ENCODE results near the gene PLCB3.

GRCh38 chr11:64295760-64296159 lies 44.4 kb downstream of the PLCB3 start:
- TF ChIP-seq ZBTB49 (CRISPR knock-in tag; IDR thresholded peaks at IDR 0.05; ENCODE audit: borderline replicate concordance) (no peak), ZNF737 (CRISPR knock-in tag; IDR thresholded peaks at IDR 0.05; ENCODE audit: borderline replicate concordance) (no peak), TCF7 (IDR thresholded peaks at IDR 0.05; ENCODE audit: low read depth) (no peak), PCBP2 (optimal IDR thresholded peaks at IDR 0.05; ENCODE audit: low read depth, low read length, poor library complexity, severe bottlenecking) (no peak)
- TF ChIP-seq, protein P1, sequence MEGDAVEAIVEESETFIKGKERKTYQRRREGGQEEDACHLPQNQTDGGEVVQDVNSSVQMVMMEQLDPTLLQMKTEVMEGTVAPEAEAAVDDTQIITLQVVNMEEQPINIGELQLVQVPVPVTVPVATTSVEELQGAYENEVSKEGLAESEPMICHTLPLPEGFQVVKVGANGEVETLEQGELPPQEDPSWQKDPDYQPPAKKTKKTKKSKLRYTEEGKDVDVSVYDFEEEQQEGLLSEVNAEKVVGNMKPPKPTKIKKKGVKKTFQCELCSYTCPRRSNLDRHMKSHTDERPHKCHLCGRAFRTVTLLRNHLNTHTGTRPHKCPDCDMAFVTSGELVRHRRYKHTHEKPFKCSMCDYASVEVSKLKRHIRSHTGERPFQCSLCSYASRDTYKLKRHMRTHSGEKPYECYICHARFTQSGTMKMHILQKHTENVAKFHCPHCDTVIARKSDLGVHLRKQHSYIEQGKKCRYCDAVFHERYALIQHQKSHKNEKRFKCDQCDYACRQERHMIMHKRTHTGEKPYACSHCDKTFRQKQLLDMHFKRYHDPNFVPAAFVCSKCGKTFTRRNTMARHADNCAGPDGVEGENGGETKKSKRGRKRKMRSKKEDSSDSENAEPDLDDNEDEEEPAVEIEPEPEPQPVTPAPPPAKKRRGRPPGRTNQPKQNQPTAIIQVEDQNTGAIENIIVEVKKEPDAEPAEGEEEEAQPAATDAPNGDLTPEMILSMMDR (CRISPR knock-in tag; IDR thresholded peaks at IDR 0.05): no peak
